ENCODE measurements around the gene STK25.

DNA sequence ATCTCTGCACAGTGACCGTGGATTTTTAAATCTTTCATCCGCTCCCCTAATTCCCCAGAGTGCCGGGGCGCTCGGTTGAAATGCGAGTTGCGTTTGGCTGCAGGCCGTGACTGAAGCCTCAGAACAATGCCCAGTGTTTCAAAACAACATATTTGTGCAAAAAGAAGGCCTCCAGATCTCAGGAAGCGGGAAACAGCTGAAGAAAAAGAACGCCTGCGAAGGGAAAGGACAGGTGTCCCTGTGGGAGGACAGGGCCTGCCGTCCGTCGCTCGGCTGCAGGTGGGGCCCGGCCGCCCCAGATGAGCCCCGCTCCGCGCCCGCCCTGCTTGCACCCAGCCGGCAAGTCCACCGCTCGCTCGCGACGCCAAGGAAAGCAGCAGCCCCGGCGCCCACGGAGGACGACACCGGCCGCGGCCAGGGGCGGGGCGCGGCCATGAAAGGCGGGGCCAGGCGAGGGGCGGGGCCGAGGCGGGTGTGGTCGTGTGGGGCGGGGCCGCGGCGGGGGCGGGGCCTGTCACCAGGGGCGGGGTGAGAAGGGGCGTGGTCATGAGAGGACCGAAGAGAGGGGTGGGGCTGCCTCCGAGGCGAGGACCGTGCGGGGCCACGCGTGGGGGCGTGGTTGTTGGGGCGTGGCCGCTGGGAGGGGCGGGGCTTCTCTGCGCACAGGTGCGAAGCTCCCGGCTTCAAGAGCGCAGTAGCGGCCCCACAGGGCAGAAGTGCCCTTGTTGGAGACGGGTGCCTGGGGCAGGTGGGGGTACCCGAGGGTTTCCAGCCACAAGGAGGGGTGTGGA is 32.6 kb upstream of the STK25 start:
- no peak for TF ChIP-seq POLR2A (IDR thresholded peaks at IDR 0.05; ENCODE audit: low read length)
- no peak for TF ChIP-seq GATA1 (IDR thresholded peaks at IDR 0.05; ENCODE audit: low read depth, low read length)

Measured in erythroblast (primary cell).